GM10266 (cell line): ENCODE data around the gene ZFP92.

Experiments
- DNase-seq: peaks from one replicate; pipeline ENCODE4 v3.0.0; 2012; ENCODE audit errors: extremely low spot score
- CTCF ChIP-seq: IDR thresholded peaks from 2 replicates; pipeline ENCODE4 v1.5.1; 2012; ENCODE audit warnings: mild to moderate bottlenecking, low read depth; ENCODE audit not compliant: control insufficient read depth, insufficient read depth; ENCODE audit errors: missing control alignments

The ZFP92 gene

GRCh38 chrX:153417637-153418036, 6.4 kb downstream of the ZFP92 start:
- DNase-seq = no peak
- no peak for TF ChIP-seq CTCF

DNA sequence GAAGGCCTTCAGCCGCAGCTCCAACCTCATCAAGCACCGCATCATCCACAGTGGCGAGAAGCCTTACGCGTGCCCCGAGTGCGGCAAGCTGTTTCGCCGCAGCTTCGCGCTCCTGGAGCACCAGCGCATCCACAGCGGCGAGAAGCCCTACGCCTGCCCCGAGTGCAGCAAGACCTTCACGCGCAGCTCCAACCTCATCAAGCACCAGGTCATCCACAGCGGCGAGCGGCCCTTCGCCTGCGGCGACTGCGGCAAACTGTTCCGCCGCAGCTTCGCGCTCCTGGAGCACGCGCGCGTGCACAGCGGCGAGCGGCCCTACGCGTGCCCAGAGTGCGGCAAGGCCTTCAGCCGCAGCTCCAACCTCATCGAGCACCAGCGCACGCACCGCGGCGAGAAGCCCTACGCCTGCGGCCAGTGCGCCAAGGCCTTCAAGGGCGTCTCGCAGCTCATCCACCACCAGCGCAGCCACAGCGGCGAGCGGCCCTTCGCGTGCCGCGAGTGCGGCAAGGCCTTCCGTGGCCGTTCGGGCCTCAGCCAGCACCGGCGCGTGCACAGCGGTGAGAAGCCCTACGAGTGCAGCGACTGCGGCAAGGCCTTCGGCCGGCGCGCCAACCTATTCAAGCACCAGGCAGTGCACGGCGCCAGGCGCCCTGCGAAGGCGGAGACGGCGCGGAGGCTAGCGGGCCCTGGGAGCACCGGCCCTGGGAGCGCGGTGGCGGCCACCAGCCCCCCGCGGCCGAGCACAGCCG, 9.8 kb downstream of the ZFP92 start:
- DNase-seq = no peak
- TF ChIP-seq CTCF = no peak

- no peak for TF ChIP-seq CTCF
- no peak for DNase-seq
Observed at GRCh38 chrX:153421856-153422255, 10.6 kb downstream of the ZFP92 start.

GRCh38 chrX:153423652-153424051, 12.4 kb downstream of the ZFP92 start:
- no peak for DNase-seq
- no peak for TF ChIP-seq CTCF

DNA sequence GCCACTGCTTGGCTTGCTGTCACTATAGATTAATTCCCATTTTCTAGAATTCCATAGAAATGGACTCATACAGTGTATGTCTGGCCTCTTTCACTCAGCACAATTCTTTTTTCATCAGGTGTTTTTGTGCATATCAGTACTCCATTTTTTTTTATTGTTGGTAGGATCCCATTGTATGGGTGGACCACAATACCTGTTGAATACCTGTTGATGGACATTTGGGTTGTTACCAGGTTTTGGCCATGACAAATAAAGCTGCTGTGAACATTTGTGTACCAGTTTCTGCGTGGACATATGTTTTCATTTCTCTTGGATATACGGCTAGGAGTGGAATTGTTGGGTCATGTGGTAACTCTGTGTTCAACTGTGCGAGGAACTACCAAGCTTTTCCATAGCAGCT, 14.9 kb downstream of the ZFP92 start:
- DNase-seq = no peak
- TF ChIP-seq CTCF = no peak

DNA sequence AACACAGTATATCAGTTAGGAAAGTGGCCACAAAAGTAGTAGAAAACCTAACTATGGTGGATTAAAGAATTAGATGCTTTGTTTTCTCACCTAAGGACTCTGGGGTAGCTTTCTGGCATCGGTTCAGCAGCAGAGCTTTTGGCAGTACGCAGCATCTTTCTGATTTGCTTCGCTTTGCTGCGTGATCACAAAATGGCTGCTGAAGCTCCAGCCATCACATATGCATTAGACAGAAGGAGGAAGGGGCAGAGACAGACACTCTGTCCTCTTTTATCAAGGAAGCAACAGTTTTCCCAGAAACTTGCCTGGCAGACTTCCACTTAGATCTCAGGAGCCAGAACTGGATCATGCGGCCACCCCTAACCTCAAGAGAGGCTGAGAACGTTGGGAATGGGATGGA, 19.5 kb downstream of the ZFP92 start:
- no peak for TF ChIP-seq CTCF
- DNase-seq = no peak

DNA sequence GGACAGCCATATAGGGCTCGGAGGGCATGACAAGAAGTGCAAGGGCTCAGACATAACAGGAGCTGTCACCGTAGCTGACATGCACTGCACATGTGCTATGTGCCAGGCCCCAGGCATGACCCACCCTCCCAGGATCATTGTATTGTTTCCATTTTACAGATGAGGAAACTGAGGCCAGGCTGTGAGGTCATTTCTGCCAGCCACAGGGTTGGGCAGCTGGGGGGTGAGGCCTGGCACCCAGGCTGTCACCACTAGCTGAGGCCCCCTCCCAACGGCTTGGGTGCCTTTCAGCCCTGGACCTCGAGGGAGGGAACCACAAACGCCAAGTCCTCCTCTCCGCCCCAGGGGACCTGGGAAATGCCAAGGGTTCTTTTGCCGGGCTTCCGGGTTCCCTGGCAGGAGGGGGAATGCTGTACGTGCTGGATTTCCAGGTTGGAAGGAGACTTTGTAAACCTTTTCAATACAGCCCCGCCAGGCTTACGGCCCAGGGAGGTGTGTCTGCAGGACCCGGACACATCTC, 21.9 kb downstream of the ZFP92 start:
- no peak for TF ChIP-seq CTCF
- no peak for DNase-seq
